SHP77 (cell line): ENCODE measurements around the gene LIN7B.
A peak's percentile ranks its signal among the peaks of the same experiment; 100 is the strongest.
"Not testable (repeated sequence)": the region's sequence is repeated elsewhere in the genome, so short reads cannot be mapped to it uniquely, and the experiment has no call there.

Experiments used
- DNase-seq, 2 experiments: peaks; one replicate each; lab custom pipeline; 2025; lab: John Stamatoyannopoulos, UW

The LIN7B gene

GRCh38 chr19:49145573-49146407 is 31.6 kb downstream of the LIN7B start:
- DNase-seq = peak; percentile 33 to 37

DNA sequence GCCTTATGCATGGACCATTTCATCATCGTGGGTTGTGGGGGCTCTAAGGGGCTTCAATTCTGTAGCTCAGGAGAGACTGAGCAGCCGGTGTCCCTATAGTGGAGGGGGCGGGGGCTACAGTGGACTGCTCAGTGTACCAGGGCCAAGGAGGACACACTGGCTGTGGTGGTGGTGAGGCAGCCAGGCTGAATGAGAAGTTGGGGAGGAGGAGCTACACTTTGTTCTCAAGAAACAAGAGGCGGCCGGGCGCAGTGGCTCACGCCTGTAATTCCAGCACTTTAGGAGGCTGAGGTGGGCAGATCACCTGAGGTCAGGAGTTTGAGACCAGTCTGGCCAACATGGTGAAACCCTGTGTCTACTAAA is 32.2 kb downstream of the LIN7B start:
- not testable (repeated sequence) for DNase-seq

DNA sequence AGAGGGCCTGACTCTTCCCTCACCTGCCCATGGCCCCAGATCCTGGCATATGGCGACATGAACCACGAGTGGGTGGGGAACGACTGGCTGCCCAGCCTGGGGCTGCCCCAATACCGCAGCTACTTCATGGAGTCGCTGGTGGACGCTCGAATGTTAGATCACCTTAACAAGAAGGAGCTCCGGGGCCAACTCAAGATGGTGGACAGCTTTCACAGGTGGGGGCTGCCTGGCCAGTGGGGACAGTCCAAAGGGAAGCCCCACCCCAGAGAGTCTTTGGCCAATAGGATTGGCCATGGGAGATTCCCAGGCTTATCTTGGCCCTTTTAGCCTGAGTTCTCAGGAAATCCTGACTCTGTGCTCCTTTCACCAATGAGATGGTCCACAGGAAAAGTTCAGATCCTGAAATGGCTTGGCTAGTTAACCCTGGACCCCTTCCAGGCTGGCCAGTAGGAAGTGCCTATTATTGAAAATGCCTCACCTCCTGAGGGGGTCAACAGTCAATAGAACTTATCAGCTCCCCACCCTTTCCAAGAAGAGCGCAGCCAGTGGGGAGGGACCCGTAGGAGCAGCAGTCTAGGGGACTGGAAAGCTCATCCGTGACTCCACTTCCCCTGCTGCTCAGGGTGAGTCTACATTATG is 34.0 kb downstream of the LIN7B start:
- no peak for DNase-seq

DNA sequence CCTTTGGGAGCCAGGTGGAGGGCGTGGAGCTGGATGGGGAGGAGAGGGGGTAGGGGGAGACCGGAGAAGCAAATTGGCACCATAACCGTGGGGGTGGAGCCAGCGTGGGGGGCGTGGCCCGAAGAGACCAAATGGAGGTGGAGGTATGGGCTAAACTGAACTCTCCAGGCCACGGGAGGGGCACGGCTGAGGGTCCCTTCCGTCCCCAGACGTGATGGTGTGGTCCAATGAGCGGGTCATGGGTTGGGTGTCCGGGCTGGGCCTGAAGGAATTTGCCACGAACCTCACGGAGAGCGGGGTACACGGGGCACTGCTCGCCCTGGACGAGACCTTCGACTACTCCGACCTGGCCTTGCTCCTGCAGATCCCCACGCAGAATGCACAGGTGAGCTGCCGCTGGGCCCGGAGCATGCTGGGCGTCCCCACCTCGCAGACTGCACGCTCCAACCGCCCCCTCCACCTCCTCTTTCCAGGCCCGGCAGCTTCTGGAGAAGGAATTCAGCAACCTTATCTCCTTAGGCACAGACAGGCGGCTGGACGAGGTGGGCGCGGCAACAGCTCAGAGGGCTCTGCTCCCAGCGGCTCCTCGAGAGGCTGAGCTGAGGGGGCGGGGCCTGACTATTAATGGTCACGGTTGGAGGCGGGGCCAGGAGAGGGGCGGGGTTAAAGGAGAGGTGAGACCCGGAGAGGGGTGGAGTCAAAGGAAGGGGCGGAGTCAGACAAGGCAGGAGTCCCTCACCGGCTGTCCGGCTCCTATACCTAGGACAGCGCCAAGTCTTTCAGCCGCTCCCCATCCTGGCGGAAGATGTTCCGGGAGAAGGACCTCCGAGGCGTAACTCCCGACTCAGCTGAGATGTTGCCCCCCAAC is 34.8 kb downstream of the LIN7B start:
- peak; percentile 80 to 90 for DNase-seq

GRCh38 chr19:49149652-49150105 is 35.5 kb downstream of the LIN7B start:
- peak; percentile 50 to 58 for DNase-seq

- DNase-seq = peak; percentile 81 to 87
Observed at GRCh38 chr19:49150106-49150943, 36.2 kb downstream of the LIN7B start.

GRCh38 chr19:49150944-49151243 is 36.7 kb downstream of the LIN7B start:
- no peak for DNase-seq

DNA sequence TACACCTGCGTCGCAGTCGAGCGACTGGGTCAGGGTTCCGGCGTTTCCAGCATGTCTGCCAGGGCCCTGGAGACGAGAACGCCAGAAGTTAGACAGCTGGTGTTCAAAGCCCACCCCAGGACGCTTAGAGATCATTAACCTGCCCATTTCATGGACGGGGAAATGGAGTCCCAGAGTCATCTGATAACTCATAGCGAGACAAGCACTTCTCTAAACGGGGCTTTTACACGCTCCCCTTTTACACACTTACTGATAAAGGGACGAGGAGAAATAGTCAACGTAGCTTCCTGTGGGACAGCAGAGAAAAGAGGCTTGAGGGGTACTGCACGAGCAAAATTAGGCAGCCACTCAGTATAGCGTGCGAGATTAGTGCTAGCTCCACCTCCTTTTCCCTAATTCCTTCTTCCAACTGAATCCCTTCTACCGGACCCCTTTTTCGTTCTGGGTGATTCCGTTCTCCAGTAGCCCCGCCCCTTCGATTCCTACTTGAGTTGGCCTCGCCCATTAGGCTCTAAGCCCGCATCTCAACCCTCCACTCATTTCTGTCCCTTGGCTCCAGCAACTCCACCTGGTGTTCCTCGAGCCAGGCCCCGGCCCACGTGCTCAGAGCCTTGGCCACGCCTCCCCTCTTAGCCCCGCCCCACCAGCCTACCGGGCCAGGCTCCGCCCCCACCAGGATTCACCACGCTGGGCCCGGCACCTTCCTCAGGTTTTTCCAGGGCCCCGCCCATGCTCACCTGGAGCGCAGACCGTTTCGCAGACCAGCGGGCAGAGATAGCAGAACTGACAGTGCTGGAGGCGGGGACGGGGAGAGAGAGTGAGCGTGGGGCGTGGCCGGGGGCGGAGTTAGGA is 37.3 kb downstream of the LIN7B start:
- DNase-seq = peak; percentile 77 to 84

DNA sequence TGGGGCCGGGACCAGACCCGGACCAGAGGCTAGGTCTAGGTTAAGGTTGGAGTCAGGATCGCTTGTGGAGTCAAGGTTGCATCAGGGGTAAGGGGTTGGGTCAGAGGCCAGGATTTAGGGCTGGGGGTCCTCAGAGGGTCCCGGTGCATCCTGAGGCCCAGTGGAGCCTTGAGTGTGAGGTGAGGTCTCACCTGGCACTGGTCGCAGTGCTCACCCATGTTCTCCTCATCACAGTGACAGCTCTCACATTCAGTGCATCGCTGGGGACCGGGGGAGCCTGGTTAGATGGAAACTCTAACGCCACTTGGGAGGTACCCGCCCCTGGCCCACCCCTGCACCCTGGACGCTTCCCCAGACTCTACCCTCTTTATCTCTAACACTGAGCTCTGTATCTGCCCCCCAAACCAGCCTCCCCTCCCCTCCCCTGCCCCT is 38.0 kb downstream of the LIN7B start:
- no peak for DNase-seq

DNA sequence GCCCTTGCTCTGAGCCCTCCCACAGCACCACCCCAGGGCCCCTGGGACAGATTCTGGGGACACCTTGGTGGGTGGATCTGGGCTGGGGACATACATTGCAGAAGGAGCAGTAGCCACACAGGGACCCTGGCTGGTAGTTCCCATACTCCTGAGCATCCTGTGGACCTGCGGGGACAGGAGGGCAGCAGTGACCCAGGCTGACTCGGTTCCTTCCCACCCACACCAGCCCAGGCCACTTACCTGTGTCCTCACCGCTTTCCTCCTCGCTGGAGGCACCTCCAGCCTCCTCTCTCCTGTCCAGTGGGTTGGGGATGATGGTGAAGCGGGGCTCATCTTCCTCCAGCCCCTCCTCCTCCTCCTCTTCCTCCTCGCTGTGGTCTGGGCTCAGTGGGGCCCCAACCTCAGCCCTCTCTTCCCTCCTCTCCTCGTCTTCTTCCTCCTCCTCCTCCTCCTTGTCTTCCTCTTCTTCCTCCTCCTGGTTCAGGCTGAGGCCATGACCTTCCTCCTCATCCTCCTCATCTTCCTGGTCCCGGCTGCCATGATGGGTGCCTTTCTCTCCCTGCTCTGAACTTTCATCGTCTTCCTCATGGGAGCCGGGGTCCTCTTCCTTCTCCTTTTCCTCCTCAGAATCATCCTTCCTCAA is 39.1 kb downstream of the LIN7B start:
- no peak for DNase-seq

DNA sequence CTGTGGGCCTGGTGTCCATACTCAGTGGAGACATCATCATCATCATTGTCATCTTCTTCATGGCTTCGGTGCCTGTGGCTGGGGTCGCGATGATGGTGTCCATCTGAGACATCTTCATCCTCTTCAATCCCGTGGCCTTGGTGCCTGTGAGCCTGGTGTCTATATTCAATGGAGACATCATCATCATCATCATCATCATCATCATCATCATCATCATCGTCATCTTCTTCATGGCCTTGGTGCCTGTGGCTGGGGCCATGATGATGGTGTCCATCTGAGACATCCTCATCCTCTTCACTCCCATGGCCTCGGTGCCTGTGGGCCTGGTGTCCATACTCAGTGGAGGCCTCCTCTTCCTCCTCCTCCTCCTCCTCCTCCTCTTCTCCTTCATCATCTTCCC is 40.1 kb downstream of the LIN7B start:
- no peak for DNase-seq

- no peak for DNase-seq
Observed at GRCh38 chr19:49155005-49155819, 41.0 kb downstream of the LIN7B start, which contains the start of gene HRC. TSS of gene HRC (minus strand) at chr19:49155396. CDS start at chr19:49155237, 159 bp downstream.

DNA sequence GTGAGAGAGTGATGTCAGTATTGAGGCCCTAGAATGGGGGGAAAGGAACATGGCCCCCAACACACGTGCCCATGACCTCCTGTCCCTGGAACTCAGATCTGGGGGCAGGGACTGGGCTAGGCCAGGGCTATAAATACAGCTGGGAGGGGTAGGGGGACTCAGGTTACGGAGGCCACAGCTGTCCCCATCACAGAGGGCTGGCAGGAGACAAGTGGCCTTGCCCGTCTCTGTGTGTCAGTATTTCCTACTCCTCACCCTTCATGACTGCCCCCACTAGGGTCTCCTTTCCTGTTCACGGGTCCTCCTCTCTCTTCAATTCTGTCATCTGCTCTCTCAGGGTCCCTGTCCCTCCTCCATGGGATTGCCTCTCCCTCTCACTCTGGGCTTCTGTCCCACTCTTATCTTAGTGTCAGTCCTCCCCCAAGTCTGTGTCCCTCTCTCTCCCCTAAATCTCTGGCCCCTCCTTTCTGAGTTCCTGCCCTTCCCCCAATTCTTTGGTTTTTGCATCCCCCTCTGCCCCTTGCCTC is 41.7 kb downstream of the LIN7B start:
- no peak for DNase-seq

GRCh38 chr19:49157445-49158224 is 43.5 kb downstream of the LIN7B start, which contains the start of gene TRPM4:
TSS of gene TRPM4 (plus strand) at chr19:49157792. CDS start at chr19:49157867, 75 bp downstream.
- DNase-seq = peak; percentile 49 to 78

GRCh38 chr19:49160450-49161189 is 46.5 kb downstream of the LIN7B start:
- no peak for DNase-seq

DNA sequence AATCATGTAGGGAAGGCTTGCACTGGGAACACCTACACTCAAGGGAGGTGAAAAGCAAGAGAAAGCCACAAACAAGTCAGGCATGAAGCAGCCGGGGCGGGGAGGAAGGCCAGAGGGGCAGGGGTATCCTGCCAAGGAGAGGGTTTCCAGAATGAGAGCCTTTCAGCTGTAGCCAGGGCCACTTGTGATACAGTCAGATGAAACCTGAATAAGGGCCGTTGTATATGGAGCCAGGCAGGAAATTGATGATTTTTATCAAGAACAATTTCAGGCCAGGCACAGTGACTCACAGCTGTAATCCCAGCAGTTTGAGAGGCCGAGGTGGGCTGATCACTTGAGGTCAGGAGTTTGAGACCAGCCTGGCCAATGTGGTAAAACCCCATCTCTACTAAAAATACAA is 47.8 kb downstream of the LIN7B start:
- no peak for DNase-seq

DNA sequence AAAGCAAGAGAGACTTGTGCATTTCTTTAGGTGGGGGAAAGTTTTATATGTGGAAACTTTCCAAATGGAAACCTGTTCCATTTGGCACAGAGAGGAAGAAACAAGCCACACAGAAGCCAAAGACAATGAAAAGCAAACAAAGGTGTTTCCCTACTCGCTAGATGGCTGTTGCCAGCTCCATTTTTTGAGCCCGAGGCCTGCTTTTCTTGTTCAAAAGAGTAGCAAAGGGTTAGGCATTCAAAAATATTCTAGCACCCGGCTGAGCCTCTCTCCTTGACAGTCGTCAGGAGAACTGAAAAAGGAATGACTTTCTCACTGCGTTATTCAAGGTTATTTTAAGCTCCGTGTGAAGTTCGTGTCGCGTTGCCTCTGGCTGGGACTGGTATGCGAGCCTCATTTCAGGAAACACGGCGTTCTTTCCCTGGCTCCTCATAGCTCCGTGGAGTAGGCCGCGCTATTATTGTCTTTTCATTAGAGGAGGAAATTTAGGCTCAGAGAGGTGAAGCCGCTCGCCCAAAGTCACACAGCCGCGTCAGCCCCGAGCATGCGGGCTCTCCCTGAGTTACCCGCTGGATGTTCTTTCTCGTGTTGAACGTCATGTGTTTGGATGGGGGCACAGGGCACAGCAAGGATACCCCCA is 51.1 kb downstream of the LIN7B start:
- DNase-seq = no peak
